GM12864 (cell line): ENCODE measurements around the gene KCNJ10.
"Not testable (repeated sequence)": the region's sequence is repeated elsewhere in the genome, so short reads cannot be mapped to it uniquely, and the experiment has no call there.

Experiments
- DNase-seq: peaks from one replicate; pipeline ENCODE4 v3.0.0-alpha.2; 2011; ENCODE audit warnings: low read depth
- H3K4me3 ChIP-seq: 2 replicates; pipeline ENCODE4 v1.5.1; 2011; ENCODE audit warnings: mild to moderate bottlenecking, low read depth, low read length, control low read depth
- TF ChIP-seq, protein P1 (sequence below): IDR thresholded peaks from 2 replicates; pipeline ENCODE4 v1.5.1; 2011; ENCODE audit warnings: low read depth, mild to moderate bottlenecking, moderate library complexity, low read length, control low read depth, inconsistent platforms; ENCODE audit errors: missing control alignments

KCNJ10 gene

GRCh38 chr1:160115545-160116282 is 45.8 kb upstream of the KCNJ10 start, which contains the start of gene ATP1A2:
Gene ATP1A2, plus strand, starts transcription at chr1:160115759. Its CDS starts 103 bp downstream, at chr1:160115862.
- no peak within 1 kb of the TSS for H3K4me3 ChIP-seq
- DNase-seq, result no peak
- TF ChIP-seq, protein P1, sequence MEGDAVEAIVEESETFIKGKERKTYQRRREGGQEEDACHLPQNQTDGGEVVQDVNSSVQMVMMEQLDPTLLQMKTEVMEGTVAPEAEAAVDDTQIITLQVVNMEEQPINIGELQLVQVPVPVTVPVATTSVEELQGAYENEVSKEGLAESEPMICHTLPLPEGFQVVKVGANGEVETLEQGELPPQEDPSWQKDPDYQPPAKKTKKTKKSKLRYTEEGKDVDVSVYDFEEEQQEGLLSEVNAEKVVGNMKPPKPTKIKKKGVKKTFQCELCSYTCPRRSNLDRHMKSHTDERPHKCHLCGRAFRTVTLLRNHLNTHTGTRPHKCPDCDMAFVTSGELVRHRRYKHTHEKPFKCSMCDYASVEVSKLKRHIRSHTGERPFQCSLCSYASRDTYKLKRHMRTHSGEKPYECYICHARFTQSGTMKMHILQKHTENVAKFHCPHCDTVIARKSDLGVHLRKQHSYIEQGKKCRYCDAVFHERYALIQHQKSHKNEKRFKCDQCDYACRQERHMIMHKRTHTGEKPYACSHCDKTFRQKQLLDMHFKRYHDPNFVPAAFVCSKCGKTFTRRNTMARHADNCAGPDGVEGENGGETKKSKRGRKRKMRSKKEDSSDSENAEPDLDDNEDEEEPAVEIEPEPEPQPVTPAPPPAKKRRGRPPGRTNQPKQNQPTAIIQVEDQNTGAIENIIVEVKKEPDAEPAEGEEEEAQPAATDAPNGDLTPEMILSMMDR, result no peak

DNA sequence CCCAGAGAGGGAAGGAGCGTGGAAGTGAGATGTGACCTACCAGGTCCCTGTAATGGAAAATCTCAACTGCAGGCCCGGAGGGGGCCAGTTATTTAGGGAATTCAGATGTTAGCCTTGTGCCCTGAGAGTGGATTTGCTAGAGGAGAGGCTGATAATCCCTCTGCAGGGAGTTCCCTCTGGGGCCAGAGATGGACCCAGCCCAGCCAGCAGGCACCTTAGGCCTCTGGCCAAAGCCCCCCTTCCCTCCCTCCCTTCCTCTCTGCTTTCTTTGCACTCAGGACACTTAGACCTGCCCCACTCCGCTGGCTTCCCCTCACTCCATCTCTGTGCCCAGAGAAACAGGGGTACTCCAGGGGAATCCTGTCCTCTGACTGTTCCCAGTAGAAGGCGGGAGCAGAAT is 44.1 kb upstream of the KCNJ10 start:
- DNase-seq, result no peak
- TF ChIP-seq, protein P1, result no peak
- no peak overlapping the region for H3K4me3 ChIP-seq

- H3K4me3 ChIP-seq, result no peak overlapping the region
- no peak for DNase-seq
- TF ChIP-seq, protein P1, result peak; percentile 3
Measured at GRCh38 chr1:160113407-160113806, 43.4 kb upstream of the KCNJ10 start.

DNA sequence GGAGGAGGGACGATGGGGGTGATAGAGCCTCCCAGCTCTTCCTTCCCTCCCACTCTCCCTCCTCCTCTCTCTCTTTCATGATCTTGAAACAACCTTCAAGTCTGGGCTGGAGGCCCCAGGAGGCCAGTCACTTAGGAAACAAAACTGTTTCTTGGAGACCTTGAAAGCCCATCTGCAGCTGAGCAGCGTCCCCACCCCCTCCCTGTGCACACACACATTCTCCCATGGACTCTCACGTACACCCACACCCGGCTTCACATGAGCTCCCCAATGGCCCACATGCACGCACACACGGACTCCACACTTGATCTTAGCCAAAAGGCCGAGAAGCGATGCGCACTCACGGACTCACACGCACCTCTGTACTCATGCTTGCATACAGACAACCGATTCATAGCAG is 42.4 kb upstream of the KCNJ10 start:
- no peak for DNase-seq
- TF ChIP-seq, protein P1, result no peak
- no peak overlapping the region for H3K4me3 ChIP-seq

- DNase-seq, H3K4me3 ChIP-seq: not testable (repeated sequence)
Measured at GRCh38 chr1:160111462-160111861, 41.5 kb upstream of the KCNJ10 start.

DNA sequence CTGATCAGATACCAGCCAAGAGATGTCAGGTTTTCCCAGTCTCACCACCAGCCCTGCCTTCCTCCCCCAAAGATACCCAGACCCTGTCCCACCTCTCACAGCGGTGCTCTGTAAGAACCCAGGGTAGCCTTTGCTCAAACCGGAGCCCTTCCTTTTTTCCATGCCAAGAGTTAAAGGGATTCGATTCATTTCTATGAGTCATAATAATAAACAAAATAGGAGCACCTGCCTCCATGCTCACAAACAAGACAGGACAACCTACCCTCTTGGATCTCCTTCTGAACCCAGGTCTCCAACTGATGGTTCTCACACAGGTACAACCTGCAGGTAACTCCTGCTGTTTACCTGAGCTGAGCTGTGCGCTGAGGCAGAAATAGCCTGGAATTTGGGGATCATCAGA is 39.7 kb upstream of the KCNJ10 start:
- DNase-seq, result no peak
- no peak overlapping the region for H3K4me3 ChIP-seq
- TF ChIP-seq, protein P1, result no peak

DNA sequence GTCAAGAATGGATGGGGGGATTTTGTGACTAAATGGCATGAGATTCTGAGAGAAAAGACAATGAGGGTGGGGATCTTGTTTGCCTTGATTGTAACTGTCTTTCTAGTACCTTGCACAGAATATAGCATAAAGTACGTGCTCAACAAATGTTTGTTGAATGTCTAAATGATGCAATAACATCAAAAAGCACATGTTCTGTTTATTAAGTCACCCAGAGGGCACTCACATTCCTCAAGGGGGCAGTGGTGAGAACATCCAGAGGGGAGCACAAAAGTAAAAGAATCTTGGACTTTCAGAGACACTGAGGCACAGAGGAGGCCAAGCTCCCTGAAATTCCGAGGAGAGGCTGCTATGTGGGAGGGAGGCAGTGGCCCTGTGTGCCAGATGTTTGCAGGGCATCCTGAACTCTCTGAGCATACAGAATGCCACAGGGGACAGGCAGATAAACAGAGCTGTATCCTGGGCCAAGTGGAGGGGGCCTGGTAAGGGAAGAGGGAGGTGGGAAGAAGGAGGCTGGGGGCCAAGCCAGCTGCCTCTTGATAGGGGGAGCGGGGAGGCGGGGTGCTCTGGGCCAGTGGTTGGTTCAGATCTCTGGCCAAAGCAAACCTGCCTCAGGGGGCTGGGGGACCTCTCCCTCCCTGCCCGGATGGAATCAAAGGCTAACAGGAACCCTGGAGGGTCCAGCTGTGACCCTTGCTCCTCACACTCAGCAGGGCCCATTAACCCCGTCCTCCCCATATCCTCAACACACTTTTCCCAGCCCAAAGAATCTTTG is 39.1 kb upstream of the KCNJ10 start:
- DNase-seq, result no peak
- TF ChIP-seq, protein P1, result peak; percentile 67
- no peak overlapping the region for H3K4me3 ChIP-seq
